GM12878 (cell line): ENCODE data around the gene EIF4B. TPM values are rescaled to one million over a fixed set of nuclear protein-coding genes. Genes with fewer than 3 reads are reported as not detected.

Experiments used
- ATF7 ChIP-seq: fragments of 450-650 bp; IDR thresholded peaks from 2 replicates; pipeline ENCODE4 v1.6.1; 2016; ENCODE audit warnings: low read depth, mild to moderate bottlenecking
- CREM ChIP-seq: IDR thresholded peaks from 2 replicates; pipeline ENCODE4 v1.6.1; 2014; ENCODE audit warnings: antibody characterized with exemption, low read depth
- GATAD2B ChIP-seq: fragments of 450-650 bp; conservative IDR thresholded peaks from 2 replicates; pipeline ENCODE4 v1.6.1; 2017; ENCODE audit warnings: low read depth, mild to moderate bottlenecking, moderate library complexity
- IKZF1 ChIP-seq: fragments of 450-650 bp; conservative IDR thresholded peaks from 2 replicates; pipeline ENCODE4 v1.6.1; 2017; ENCODE audit warnings: antibody characterized with exemption, mild to moderate bottlenecking
- MYB ChIP-seq: fragments of 150-350 bp; IDR thresholded peaks from 2 replicates; pipeline ENCODE4 v1.6.1; 2014; ENCODE audit warnings: mild to moderate bottlenecking, low read depth, low read length, borderline replicate concordance
- NFYB ChIP-seq: IDR thresholded peaks from 2 replicates; pipeline ENCODE4 v1.6.1; 2011; ENCODE audit warnings: low read depth, mild to moderate bottlenecking, low read length, improper control_type of control experiment, moderate library complexity; ENCODE audit not compliant: insufficient read depth
- NRF1 ChIP-seq: conservative IDR thresholded peaks from 2 replicates; pipeline ENCODE4 v1.6.1; 2011; ENCODE audit warnings: mild to moderate bottlenecking, low read depth, low read length, improper control_type of control experiment
- POLR2A ChIP-seq: IDR thresholded peaks from 2 replicates; pipeline ENCODE4 v1.6.1; 2011; ENCODE audit warnings: low read depth, mild to moderate bottlenecking, low read length
- POLR2AphosphoS2 ChIP-seq: IDR thresholded peaks from 2 replicates; pipeline ENCODE4 v1.6.1; 2011; ENCODE audit warnings: low read depth, mild to moderate bottlenecking, low read length, improper control_type of control experiment, moderate library complexity
- POLR2AphosphoS5 ChIP-seq: IDR thresholded peaks from 2 replicates; pipeline ENCODE4 v1.6.1; 2011; ENCODE audit warnings: mild to moderate bottlenecking, low read length, inconsistent platforms
- SIN3A ChIP-seq: IDR thresholded peaks from 2 replicates; pipeline ENCODE4 v1.6.1; 2012; ENCODE audit warnings: low read depth, low read length, improper control_type of control experiment
- SMARCA5 ChIP-seq: fragments of 450-650 bp; IDR thresholded peaks from 2 replicates; pipeline ENCODE4 v1.6.1; 2017; ENCODE audit warnings: mild to moderate bottlenecking
- SP1 ChIP-seq: IDR thresholded peaks from one replicate; pipeline ENCODE4 v1.6.1; 2011; ENCODE audit warnings: low read depth, low read length
- TBL1XR1 ChIP-seq: IDR thresholded peaks from 2 replicates; pipeline ENCODE4 v1.6.1; 2012; ENCODE audit warnings: low read depth, low read length, improper control_type of control experiment
- ZNF274 ChIP-seq: IDR thresholded peaks from one replicate; pipeline ENCODE4 v1.8.0; 2011; ENCODE audit not compliant: insufficient read length, insufficient read depth
- ZNF384 ChIP-seq: IDR thresholded peaks from 2 replicates; pipeline ENCODE4 v1.6.1; 2012; ENCODE audit warnings: low read depth, mild to moderate bottlenecking, low read length, improper control_type of control experiment, borderline replicate concordance
- polyA plus RNA-seq, 11 experiments: library from polyadenylated mRNA; depleted of rRNA in 4 of 11; unstranded in 6 of 11; stranded (reverse) in 5 of 11; fragments of >200 nt; fragmentation: Nextera tagmentation in 4 of 11; fragmentation: Illumina TruSeq in 1 of 11; extraction: Ambion mirVana in 4 of 11; extraction: Trizol in 1 of 11; gene quantifications; 1 replicate in 1 of 11; 2 replicates in 10 of 11; pipeline versions ENCODE4 v1.2.1 to v1.2.3, GENCODE V29; 2011 to 2016; ENCODE audit warnings: inconsistent platforms in 2 of 11, missing spikeins in 2 of 11, low read depth in 1 of 11
- total RNA-seq, 4 experiments: library from RNA; depleted of rRNA in 3 of 4; stranded (reverse); fragments of >200 nt in 3 of 4; fragmentation: Illumina TruSeq in 1 of 4; extraction: Trizol in 1 of 4; gene quantifications; 2 replicates each; pipeline versions ENCODE4 v1.2.1 to v1.2.3, GENCODE V29; 2013 to 2021
- TF ChIP-seq, protein P1 (sequence below), 3 experiments: IDR thresholded peaks in 2 of 3; conservative IDR thresholded peaks in 1 of 3; 2 replicates each; pipeline ENCODE4 v1.5.1; 2011; ENCODE audit warnings: low read depth in 3 of 3, low read length in 3 of 3, mild to moderate bottlenecking in 3 of 3, control low read depth in 2 of 3, moderate library complexity in 2 of 3, inconsistent platforms in 1 of 3, mixed read lengths in 1 of 3; ENCODE audit not compliant: control insufficient read depth in 2 of 3, insufficient read depth in 1 of 3; ENCODE audit errors: extremely low read depth in 1 of 3
- TF ChIP-seq, protein P2 (sequence below): fragments of 450-650 bp; IDR thresholded peaks from 2 replicates; pipeline ENCODE4 v1.6.1; 2016; ENCODE audit warnings: mild to moderate bottlenecking
- TF ChIP-seq, protein P3 (sequence below): IDR thresholded peaks from 2 replicates; pipeline ENCODE4 v1.6.1; 2012; ENCODE audit warnings: low read depth, low read length, improper control_type of control experiment
- TF ChIP-seq, protein P4 (sequence below): fragments of 450-650 bp; formaldehyde crosslinking; IDR thresholded peaks from 2 replicates; pipeline ENCODE4 v1.4.0; 2020; ENCODE audit warnings: mild to moderate bottlenecking, moderate library complexity
- TF ChIP-seq, protein P5 (sequence below): IDR thresholded peaks from 2 replicates; pipeline ENCODE4 v1.6.1; 2011; ENCODE audit warnings: borderline replicate concordance, low read depth, mild to moderate bottlenecking, moderate library complexity, low read length; ENCODE audit not compliant: insufficient read depth, poor library complexity, severe bottlenecking

Gene EIF4B
- total and polyA plus RNA-seq, 10 of the 15 experiments (the other 5 are each of a cell fraction or from before 2014, with no cell fraction given) = 123 to 752 (median 431) TPM

DNA sequence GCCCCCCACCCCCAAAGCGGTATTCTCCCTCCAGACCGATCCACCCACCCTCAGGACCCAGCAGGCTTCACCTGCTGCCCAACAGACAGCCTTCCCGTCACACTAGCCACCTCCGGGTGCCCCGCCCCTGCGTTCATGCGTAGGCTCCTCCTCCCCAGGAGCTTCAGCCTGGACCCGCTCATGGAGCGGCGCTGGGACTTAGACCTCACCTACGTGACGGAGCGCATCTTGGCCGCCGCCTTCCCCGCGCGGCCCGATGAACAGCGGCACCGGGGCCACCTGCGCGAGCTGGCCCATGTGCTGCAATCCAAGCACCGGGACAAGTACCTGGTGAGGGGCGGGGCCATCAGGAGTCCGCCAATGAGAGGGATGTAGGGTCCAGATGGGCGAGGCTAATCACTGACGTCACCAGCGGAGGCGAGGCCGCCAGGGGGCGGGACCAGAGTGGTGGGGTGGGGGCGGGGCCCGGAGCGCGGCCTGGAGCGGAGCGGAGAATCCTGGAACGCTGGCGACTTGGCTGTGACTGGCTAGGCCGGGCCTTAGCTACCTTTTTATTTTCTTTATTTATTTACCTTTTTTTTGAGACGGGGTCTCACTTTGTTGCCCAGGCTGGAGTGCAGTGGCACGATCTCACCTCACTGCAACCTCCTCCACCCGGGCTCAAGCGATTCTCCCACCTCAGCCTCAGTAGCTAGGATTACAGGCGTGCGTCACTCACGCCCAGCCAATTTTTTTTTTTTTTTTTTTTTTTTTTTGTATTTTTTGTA is 48.0 kb downstream of the EIF4B start (continued):
- no peak for TF ChIP-seq TBL1XR1
- TF ChIP-seq IKZF1 = 0 out of 2 replicates have a peak, but pooled peaks have one; percentile 19
- TF ChIP-seq ZNF274 = no peak
- TF ChIP-seq SP1 = no peak
- TF ChIP-seq, protein P1, sequence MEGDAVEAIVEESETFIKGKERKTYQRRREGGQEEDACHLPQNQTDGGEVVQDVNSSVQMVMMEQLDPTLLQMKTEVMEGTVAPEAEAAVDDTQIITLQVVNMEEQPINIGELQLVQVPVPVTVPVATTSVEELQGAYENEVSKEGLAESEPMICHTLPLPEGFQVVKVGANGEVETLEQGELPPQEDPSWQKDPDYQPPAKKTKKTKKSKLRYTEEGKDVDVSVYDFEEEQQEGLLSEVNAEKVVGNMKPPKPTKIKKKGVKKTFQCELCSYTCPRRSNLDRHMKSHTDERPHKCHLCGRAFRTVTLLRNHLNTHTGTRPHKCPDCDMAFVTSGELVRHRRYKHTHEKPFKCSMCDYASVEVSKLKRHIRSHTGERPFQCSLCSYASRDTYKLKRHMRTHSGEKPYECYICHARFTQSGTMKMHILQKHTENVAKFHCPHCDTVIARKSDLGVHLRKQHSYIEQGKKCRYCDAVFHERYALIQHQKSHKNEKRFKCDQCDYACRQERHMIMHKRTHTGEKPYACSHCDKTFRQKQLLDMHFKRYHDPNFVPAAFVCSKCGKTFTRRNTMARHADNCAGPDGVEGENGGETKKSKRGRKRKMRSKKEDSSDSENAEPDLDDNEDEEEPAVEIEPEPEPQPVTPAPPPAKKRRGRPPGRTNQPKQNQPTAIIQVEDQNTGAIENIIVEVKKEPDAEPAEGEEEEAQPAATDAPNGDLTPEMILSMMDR (IDR thresholded peaks at IDR 0.05 in 2 of 3, conservative IDR thresholded peaks at IDR 0.05 in 1 of 3; ENCODE audit: control insufficient read depth in 2 of 3, extremely low read depth in 1 of 3, insufficient read depth in 1 of 3, low read depth in 3 of 3, low read length in 3 of 3) = peak in 1 of 3 experiments; percentile 4; a peak in 1 of 6 replicates
- TF ChIP-seq POLR2AphosphoS5 = no peak
- no peak for TF ChIP-seq POLR2AphosphoS2
- TF ChIP-seq SIN3A = 0 out of 2 replicates have a peak, but pooled peaks have one; percentile 19
- TF ChIP-seq, protein P2, sequence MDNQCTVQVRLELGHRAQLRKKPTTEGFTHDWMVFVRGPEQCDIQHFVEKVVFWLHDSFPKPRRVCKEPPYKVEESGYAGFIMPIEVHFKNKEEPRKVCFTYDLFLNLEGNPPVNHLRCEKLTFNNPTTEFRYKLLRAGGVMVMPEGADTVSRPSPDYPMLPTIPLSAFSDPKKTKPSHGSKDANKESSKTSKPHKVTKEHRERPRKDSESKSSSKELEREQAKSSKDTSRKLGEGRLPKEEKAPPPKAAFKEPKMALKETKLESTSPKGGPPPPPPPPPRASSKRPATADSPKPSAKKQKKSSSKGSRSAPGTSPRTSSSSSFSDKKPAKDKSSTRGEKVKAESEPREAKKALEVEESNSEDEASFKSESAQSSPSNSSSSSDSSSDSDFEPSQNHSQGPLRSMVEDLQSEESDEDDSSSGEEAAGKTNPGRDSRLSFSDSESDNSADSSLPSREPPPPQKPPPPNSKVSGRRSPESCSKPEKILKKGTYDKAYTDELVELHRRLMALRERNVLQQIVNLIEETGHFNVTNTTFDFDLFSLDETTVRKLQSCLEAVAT = 0 out of 2 replicates have a peak, but pooled peaks have one; percentile 41
- no peak for TF ChIP-seq MYB
- TF ChIP-seq, protein P3, sequence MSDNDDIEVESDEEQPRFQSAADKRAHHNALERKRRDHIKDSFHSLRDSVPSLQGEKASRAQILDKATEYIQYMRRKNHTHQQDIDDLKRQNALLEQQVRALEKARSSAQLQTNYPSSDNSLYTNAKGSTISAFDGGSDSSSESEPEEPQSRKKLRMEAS = 0 out of 2 replicates have a peak, but pooled peaks have one; percentile 18
- TF ChIP-seq, protein P4, sequence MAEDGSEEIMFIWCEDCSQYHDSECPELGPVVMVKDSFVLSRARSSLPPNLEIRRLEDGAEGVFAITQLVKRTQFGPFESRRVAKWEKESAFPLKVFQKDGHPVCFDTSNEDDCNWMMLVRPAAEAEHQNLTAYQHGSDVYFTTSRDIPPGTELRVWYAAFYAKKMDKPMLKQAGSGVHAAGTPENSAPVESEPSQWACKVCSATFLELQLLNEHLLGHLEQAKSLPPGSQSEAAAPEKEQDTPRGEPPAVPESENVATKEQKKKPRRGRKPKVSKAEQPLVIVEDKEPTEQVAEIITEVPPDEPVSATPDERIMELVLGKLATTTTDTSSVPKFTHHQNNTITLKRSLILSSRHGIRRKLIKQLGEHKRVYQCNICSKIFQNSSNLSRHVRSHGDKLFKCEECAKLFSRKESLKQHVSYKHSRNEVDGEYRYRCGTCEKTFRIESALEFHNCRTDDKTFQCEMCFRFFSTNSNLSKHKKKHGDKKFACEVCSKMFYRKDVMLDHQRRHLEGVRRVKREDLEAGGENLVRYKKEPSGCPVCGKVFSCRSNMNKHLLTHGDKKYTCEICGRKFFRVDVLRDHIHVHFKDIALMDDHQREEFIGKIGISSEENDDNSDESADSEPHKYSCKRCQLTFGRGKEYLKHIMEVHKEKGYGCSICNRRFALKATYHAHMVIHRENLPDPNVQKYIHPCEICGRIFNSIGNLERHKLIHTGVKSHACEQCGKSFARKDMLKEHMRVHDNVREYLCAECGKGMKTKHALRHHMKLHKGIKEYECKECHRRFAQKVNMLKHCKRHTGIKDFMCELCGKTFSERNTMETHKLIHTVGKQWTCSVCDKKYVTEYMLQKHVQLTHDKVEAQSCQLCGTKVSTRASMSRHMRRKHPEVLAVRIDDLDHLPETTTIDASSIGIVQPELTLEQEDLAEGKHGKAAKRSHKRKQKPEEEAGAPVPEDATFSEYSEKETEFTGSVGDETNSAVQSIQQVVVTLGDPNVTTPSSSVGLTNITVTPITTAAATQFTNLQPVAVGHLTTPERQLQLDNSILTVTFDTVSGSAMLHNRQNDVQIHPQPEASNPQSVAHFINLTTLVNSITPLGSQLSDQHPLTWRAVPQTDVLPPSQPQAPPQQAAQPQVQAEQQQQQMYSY (CRISPR knock-in tag) = no peak
- no peak for TF ChIP-seq SMARCA5
- TF ChIP-seq ATF7 = peak; percentile 95
- TF ChIP-seq ZNF384 = no peak
- 0 out of 2 replicates have a peak, but pooled peaks have one; percentile 18 for TF ChIP-seq GATAD2B
- TF ChIP-seq POLR2A = peak; percentile 67; the same call in 1 of the 2 replicates
- TF ChIP-seq, protein P5, sequence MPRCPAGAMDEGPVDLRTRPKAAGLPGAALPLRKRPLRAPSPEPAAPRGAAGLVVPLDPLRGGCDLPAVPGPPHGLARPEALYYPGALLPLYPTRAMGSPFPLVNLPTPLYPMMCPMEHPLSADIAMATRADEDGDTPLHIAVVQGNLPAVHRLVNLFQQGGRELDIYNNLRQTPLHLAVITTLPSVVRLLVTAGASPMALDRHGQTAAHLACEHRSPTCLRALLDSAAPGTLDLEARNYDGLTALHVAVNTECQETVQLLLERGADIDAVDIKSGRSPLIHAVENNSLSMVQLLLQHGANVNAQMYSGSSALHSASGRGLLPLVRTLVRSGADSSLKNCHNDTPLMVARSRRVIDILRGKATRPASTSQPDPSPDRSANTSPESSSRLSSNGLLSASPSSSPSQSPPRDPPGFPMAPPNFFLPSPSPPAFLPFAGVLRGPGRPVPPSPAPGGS = no peak
- TF ChIP-seq CREM = peak; percentile 47; the same call in 1 of the 2 replicates
- TF ChIP-seq NRF1 = 0 out of 2 replicates have a peak, but pooled peaks have one; percentile 7
- peak; percentile 39; the same call in 1 of the 2 replicates for TF ChIP-seq NFYB
